GM12875 (cell line): ENCODE measurements around the gene CCBE1.

Source experiments
- H3K4me3 ChIP-seq: one replicate; pipeline ENCODE4 v1.5.1; 2011; ENCODE audit warnings: low read depth, low read length, control low read depth
- CTCF ChIP-seq: IDR thresholded peaks from 2 replicates; pipeline ENCODE4 v1.5.1; 2011; ENCODE audit warnings: low read depth, mild to moderate bottlenecking, control low read depth, inconsistent platforms, low read length, moderate library complexity, borderline replicate concordance; ENCODE audit not compliant: insufficient read depth

CCBE1 gene

DNA sequence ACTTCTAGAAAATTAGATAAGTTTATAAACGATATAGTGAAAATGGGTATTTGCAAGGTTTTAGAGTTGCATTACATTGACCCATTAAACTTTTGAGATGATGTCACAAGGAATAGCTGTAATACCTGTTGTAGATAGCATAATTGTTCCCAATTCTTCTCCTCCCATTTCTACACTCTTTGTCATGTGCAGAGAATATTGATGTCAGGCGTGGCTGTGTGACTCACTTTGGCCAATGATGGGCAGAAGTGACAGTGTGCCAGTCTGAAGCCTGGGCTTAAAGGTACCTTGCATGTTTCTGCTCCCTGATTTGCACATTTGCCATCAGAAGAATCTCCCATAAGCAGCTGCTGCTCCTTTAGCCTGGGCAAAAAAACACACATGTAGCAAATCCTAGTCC is 26.9 kb upstream of the CCBE1 start:
- H3K4me3 ChIP-seq = no peak overlapping the region
- no peak for TF ChIP-seq CTCF

GRCh38 chr18:59721931-59722330 is 24.7 kb upstream of the CCBE1 start:
- no peak for TF ChIP-seq CTCF
- no peak overlapping the region for H3K4me3 ChIP-seq

DNA sequence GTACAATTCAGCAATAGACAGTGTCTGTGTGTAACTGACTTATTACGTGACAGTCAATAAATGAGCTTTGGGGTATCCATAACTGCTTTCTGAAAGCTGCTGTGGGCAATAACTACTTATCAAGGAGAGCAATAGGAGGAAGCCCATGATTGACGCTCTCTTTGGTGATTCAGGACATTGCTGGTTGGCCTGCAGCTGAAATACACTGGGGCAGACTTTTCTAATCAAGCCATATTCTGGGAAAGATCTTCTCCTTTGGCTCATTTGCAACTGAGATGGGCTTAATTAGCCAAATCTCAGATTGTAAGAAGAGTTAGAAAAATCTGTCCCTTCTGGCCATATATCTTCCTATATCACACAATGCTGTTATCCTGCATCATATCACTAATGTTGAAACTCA is 24.0 kb upstream of the CCBE1 start:
- no peak for TF ChIP-seq CTCF
- H3K4me3 ChIP-seq = no peak overlapping the region

- no peak for TF ChIP-seq CTCF
- H3K4me3 ChIP-seq = no peak overlapping the region
Measured at GRCh38 chr18:59719544-59720181, 22.4 kb upstream of the CCBE1 start.

DNA sequence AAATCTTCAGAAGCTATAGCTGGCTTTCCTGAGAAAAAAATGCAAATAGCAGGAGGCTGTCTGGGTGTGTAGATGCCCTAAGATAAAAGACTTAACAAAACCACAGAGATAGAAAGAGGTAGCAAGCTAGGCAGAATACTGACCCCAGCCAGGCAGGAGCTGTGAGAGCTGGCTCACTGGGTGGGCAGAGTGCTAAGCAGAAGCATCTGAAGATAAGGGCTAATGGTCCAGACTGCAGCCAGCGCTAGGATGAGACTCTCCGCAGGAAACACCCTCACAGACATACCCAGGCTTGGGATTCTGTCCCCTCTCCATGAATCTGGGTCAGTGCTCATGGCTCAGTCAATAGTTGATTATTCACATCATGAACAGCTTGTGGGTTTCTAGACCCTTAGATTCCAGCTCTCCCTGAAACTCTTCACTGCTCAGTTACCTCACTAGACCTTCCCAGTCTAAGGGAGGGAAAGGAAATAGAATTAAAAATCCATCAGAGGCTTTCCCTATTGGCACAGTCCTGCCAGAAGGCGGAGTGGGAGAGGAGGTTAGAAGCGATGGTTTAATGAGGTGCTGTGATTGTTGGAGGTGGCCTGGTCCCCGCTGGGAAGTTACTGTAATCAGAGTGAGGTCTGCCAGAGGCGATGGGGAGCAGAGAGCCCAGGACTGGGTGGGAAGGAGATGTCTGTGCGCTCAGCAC is 21.4 kb upstream of the CCBE1 start:
- TF ChIP-seq CTCF = no peak
- no peak overlapping the region for H3K4me3 ChIP-seq

DNA sequence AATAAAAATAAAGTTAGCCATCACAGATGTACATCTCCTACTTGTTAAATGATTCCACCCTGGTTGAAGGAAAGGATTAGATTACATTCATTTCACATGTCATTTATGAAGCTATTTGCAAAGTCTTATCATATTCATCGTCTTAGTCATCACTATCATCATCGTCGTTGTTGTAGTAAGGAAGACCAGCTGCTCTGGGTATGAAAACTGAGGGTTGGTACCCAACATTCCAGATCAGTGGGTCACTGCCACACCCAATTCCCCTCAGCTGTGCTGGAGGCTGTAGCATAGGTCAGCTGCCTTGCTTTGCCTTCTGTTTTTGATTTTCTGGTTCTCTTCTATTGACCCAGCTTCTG is 20.9 kb upstream of the CCBE1 start:
- H3K4me3 ChIP-seq = no peak overlapping the region
- no peak for TF ChIP-seq CTCF

- TF ChIP-seq CTCF = no peak
- no peak overlapping the region for H3K4me3 ChIP-seq
Measured at GRCh38 chr18:59717291-59717690, 20.1 kb upstream of the CCBE1 start.
